ENCODE results near the gene ZBTB48. TPM values are rescaled to one million over a fixed set of nuclear protein-coding genes. Genes with fewer than 3 reads are reported as not detected.

Gene ZBTB48
- total RNA-seq, 2 donors from 2014 or later, result 39.2 to 50.6 TPM

- Mint-ChIP-seq H3K27ac (peak overlapping the region; percentile 92), H3K4me3 (peak overlapping the region; percentile 96 to 98), H3K4me1 (ENCODE audit: low read depth) (peaks cover 44% of the 10 kb centered on the region), H3K9me3 (no peaks in the 10 kb centered on the region), H3K27me3 (ENCODE audit: low read depth) (no peaks in the 10 kb centered on the region), H3K36me3 (ENCODE audit: insufficient read depth in 2 of 2) (peaks cover 0 to 1% of the 10 kb centered on the region in 2 donors)
- DNase-seq (no peak), ATAC-seq (replicated peaks in 1 of 2) (no peak)
These were observed 362 bp downstream of the ZBTB48 start for GRCh38 chr1:6580119-6580592.

- DNase-seq (no peak), ATAC-seq (replicated peaks in 1 of 2) (no peak)
- no peaks in the 10 kb centered on the region for H3K27me3 Mint-ChIP-seq (ENCODE audit: low read depth)
- H3K4me3 Mint-ChIP-seq, result peak overlapping the region; percentile 96 to 98
- H3K36me3 Mint-ChIP-seq (ENCODE audit: insufficient read depth in 2 of 2), result peaks cover 0 to 1% of the 10 kb centered on the region in 2 donors
- H3K27ac Mint-ChIP-seq, result peak overlapping the region; percentile 92
- H3K4me1 Mint-ChIP-seq (ENCODE audit: low read depth), result peaks cover 44% of the 10 kb centered on the region
- H3K9me3 Mint-ChIP-seq, result no peaks in the 10 kb centered on the region
These were observed 1.0 kb downstream of the ZBTB48 start for GRCh38 chr1:6580593-6581409.

GRCh38 chr1:6581561-6582305 lies 1.9 kb downstream of the ZBTB48 start:
- Mint-ChIP-seq H3K9me3 (no peaks in the 10 kb centered on the region), H3K4me1 (ENCODE audit: low read depth) (peaks cover 44% of the 10 kb centered on the region), H3K36me3 (ENCODE audit: insufficient read depth in 2 of 2) (peaks cover 0 to 1% of the 10 kb centered on the region in 2 donors), H3K27ac (no peak overlapping the region), H3K27me3 (ENCODE audit: low read depth) (no peaks in the 10 kb centered on the region), H3K4me3 (peak overlapping the region; percentile 96 to 98)
- ATAC-seq (replicated peaks in 1 of 2), result no peak
- no peak for DNase-seq

- DNase-seq, result no peak
- Mint-ChIP-seq H3K27ac (peak overlapping the region; percentile 20), H3K27me3 (ENCODE audit: low read depth) (no peaks in the 10 kb centered on the region), H3K4me3 (peak overlapping the region; percentile 16 to 56), H3K9me3 (no peaks in the 10 kb centered on the region), H3K4me1 (ENCODE audit: low read depth) (peaks cover 44% of the 10 kb centered on the region), H3K36me3 (ENCODE audit: insufficient read depth in 2 of 2) (peaks cover 0 to 1% of the 10 kb centered on the region in 2 donors)
- ATAC-seq (replicated peaks in 1 of 2), result no peak
These were observed 2.6 kb downstream of the ZBTB48 start for GRCh38 chr1:6582370-6582769.

GRCh38 chr1:6584126-6585080 lies 4.6 kb downstream of the ZBTB48 start:
- DNase-seq, result no peak
- H3K4me1 Mint-ChIP-seq (ENCODE audit: low read depth), result peaks cover 36% of the 10 kb centered on the region
- no peak for ATAC-seq (replicated peaks in 1 of 2)
- no peaks in the 10 kb centered on the region for H3K9me3 Mint-ChIP-seq
- H3K27ac Mint-ChIP-seq, result no peak overlapping the region
- H3K4me3 Mint-ChIP-seq, result no peak overlapping the region
- H3K36me3 Mint-ChIP-seq (ENCODE audit: insufficient read depth in 2 of 2), result peaks cover 0 to 1% of the 10 kb centered on the region in 2 donors
- H3K27me3 Mint-ChIP-seq (ENCODE audit: low read depth), result no peaks in the 10 kb centered on the region

GRCh38 chr1:6585081-6585722 lies 5.4 kb downstream of the ZBTB48 start:
- no peak for DNase-seq
- H3K4me1 Mint-ChIP-seq (ENCODE audit: low read depth), result peaks cover 32% of the 10 kb centered on the region
- H3K4me3 Mint-ChIP-seq, result no peak overlapping the region
- no peaks in the 10 kb centered on the region for H3K9me3 Mint-ChIP-seq
- no peaks in the 10 kb centered on the region for H3K27me3 Mint-ChIP-seq (ENCODE audit: low read depth)
- no peak for ATAC-seq (replicated peaks in 1 of 2)
- no peak overlapping the region for H3K27ac Mint-ChIP-seq
- peaks cover 0 to 1% of the 10 kb centered on the region in 2 donors for H3K36me3 Mint-ChIP-seq (ENCODE audit: insufficient read depth in 2 of 2)

GRCh38 chr1:6585841-6586240 lies 6.0 kb downstream of the ZBTB48 start:
- Mint-ChIP-seq H3K4me1 (ENCODE audit: low read depth) (peaks cover 27% of the 10 kb centered on the region), H3K27ac (no peak overlapping the region), H3K9me3 (no peaks in the 10 kb centered on the region), H3K36me3 (ENCODE audit: insufficient read depth in 2 of 2) (peaks cover 0 to under 1% of the 10 kb centered on the region in 2 donors), H3K4me3 (no peak overlapping the region), H3K27me3 (ENCODE audit: low read depth) (no peaks in the 10 kb centered on the region)
- ATAC-seq (replicated peaks in 1 of 2) (no peak), DNase-seq (no peak)

- H3K27ac Mint-ChIP-seq, result no peak overlapping the region
- DNase-seq (no peak), ATAC-seq (replicated peaks in 1 of 2) (no peak)
- H3K4me3 Mint-ChIP-seq, result no peak overlapping the region
- peaks cover 22% of the 10 kb centered on the region for H3K4me1 Mint-ChIP-seq (ENCODE audit: low read depth)
- no peaks in the 10 kb centered on the region for H3K36me3 Mint-ChIP-seq (ENCODE audit: insufficient read depth in 2 of 2)
- H3K27me3 Mint-ChIP-seq (ENCODE audit: low read depth), result no peaks in the 10 kb centered on the region
- no peaks in the 10 kb centered on the region for H3K9me3 Mint-ChIP-seq
These were observed 6.6 kb downstream of the ZBTB48 start for GRCh38 chr1:6586404-6586816.

- no peaks in the 10 kb centered on the region for H3K9me3 Mint-ChIP-seq
- ATAC-seq (replicated peaks in 1 of 2), result peak in 1 of 2 donors; percentile 8
- no peak overlapping the region for H3K4me3 Mint-ChIP-seq
These were observed 7.6 kb downstream of the ZBTB48 start for GRCh38 chr1:6587261-6588005.

GRCh38 chr1:6588128-6588892 lies 8.5 kb downstream of the ZBTB48 start:
- DNase-seq (no peak), ATAC-seq (replicated peaks in 1 of 2) (no peak)
- Mint-ChIP-seq H3K4me3 (no peak overlapping the region), H3K27ac (no peak overlapping the region), H3K4me1 (ENCODE audit: low read depth) (peaks cover 10% of the 10 kb centered on the region), H3K9me3 (no peaks in the 10 kb centered on the region), H3K36me3 (ENCODE audit: insufficient read depth in 2 of 2) (no peaks in the 10 kb centered on the region), H3K27me3 (ENCODE audit: low read depth) (no peaks in the 10 kb centered on the region)

More at GRCh38 chr1:6587261-6588005, 7.6 kb downstream of the ZBTB48 start:
- Mint-ChIP-seq H3K4me1 (ENCODE audit: low read depth) (peaks cover 12% of the 10 kb centered on the region), H3K27me3 (ENCODE audit: low read depth) (no peaks in the 10 kb centered on the region), H3K27ac (no peak overlapping the region), H3K36me3 (ENCODE audit: insufficient read depth in 2 of 2) (no peaks in the 10 kb centered on the region)
- no peak for DNase-seq

- Mint-ChIP-seq H3K4me3 (no peak overlapping the region), H3K4me1 (ENCODE audit: low read depth) (peaks cover 10% of the 10 kb centered on the region), H3K27ac (no peak overlapping the region), H3K27me3 (ENCODE audit: low read depth) (no peaks in the 10 kb centered on the region), H3K9me3 (no peaks in the 10 kb centered on the region), H3K36me3 (ENCODE audit: insufficient read depth in 2 of 2) (no peaks in the 10 kb centered on the region)
- ATAC-seq (replicated peaks in 1 of 2), result no peak
- DNase-seq, result no peak
These were observed 9.2 kb downstream of the ZBTB48 start for GRCh38 chr1:6588893-6589520.

Data from activated T-cell treated with anti-CD3 and anti-CD28 coated beads, Interleukin-2, amount 50 U/mL, for 72 hours (primary cell).